HepG2 (cell line): Measurements from ENCODE around the gene GLI3. TPM values are rescaled to one million over a fixed set of nuclear protein-coding genes. Genes with fewer than 3 reads are reported as not detected.
A peak's percentile ranks its signal among the peaks of the same experiment; 100 is the strongest.

Experiments
- AHR ChIP-seq: IDR thresholded peaks from 2 replicates; pipeline ENCODE4 v1.6.1; 2018; ENCODE audit warnings: missing genetic modification reagents, missing compliant biosample characterization
- ARID3A ChIP-seq: IDR thresholded peaks from 2 replicates; pipeline ENCODE4 v1.6.1; 2012; ENCODE audit warnings: low read depth, low read length, improper control_type of control experiment
- ATF6 ChIP-seq: sonication (generic); formaldehyde crosslinking; conservative IDR thresholded peaks from 2 replicates; pipeline ENCODE4 v1.4.0; 2020; ENCODE audit warnings: missing genetic modification reagents
- ATF7-NPFF ChIP-seq: sonication (generic); formaldehyde crosslinking; IDR thresholded peaks from 2 replicates; pipeline ENCODE4 v1.8.1; 2023; ENCODE audit warnings: mild to moderate bottlenecking, low read depth, missing genetic modification reagents, moderate library complexity
- EHMT2 ChIP-seq: fragments of 200-600 bp; sonication (generic); IDR thresholded peaks from 2 replicates; pipeline ENCODE4 v1.7.0; 2017; ENCODE audit warnings: antibody characterized with exemption, low read depth, low read length, borderline replicate concordance
- EZH2 ChIP-seq: conservative IDR thresholded peaks from 2 replicates; pipeline ENCODE4 v1.6.1; 2012; ENCODE audit warnings: mild to moderate bottlenecking, low read depth, low read length, moderate library complexity
- JUND ChIP-seq: sonication (generic); formaldehyde crosslinking; IDR thresholded peaks from 2 replicates; pipeline ENCODE4 v1.8.0; 2022; ENCODE audit warnings: mild to moderate bottlenecking, missing genetic modification reagents
- MTF1 ChIP-seq: sonication (generic); formaldehyde crosslinking; IDR thresholded peaks from 2 replicates; pipeline ENCODE4 v1.5.0; 2020; ENCODE audit warnings: missing genetic modification reagents
- PAWR ChIP-seq: sonication (generic); formaldehyde crosslinking; IDR thresholded peaks from 2 replicates; pipeline ENCODE4 v1.4.0; 2020; ENCODE audit warnings: missing genetic modification reagents, mild to moderate bottlenecking, borderline replicate concordance
- RARA ChIP-seq: IDR thresholded peaks from 2 replicates; pipeline ENCODE4 v1.6.1; 2016; ENCODE audit warnings: missing genetic modification reagents, missing compliant biosample characterization
- SIX1 ChIP-seq: sonication (generic); formaldehyde crosslinking; IDR thresholded peaks from 2 replicates; pipeline ENCODE4 v1.4.0; 2020; ENCODE audit warnings: missing genetic modification reagents, borderline replicate concordance
- SNAI1 ChIP-seq: sonication (generic); formaldehyde crosslinking; IDR thresholded peaks from 2 replicates; pipeline ENCODE4 v1.5.0; 2020; ENCODE audit warnings: mild to moderate bottlenecking, missing genetic modification reagents, borderline replicate concordance
- TIGD3 ChIP-seq: sonication (generic); formaldehyde crosslinking; IDR thresholded peaks from 2 replicates; pipeline ENCODE4 v1.5.1; 2020; ENCODE audit warnings: mild to moderate bottlenecking, missing genetic modification reagents, borderline replicate concordance
- ZFP36L2 ChIP-seq: sonication (generic); formaldehyde crosslinking; IDR thresholded peaks from 2 replicates; pipeline ENCODE4 v1.4.0; 2020; ENCODE audit warnings: missing genetic modification reagents
- ZNF143 ChIP-seq: sonication (generic); formaldehyde crosslinking; IDR thresholded peaks from 2 replicates; pipeline ENCODE4 v1.4.0; 2020; ENCODE audit warnings: missing genetic modification reagents
- ZNF18 ChIP-seq: sonication (generic); formaldehyde crosslinking; IDR thresholded peaks from 2 replicates; pipeline ENCODE4 v1.8.0; 2022; ENCODE audit warnings: mild to moderate bottlenecking, missing genetic modification reagents; ENCODE audit not compliant: insufficient replicate concordance
- ZNF274 ChIP-seq: sonication (generic); formaldehyde crosslinking; IDR thresholded peaks from 2 replicates; pipeline ENCODE4 v1.5.1; 2020; ENCODE audit warnings: mild to moderate bottlenecking, missing genetic modification reagents
- ZNF280B ChIP-seq: sonication (generic); formaldehyde crosslinking; IDR thresholded peaks from 2 replicates; pipeline ENCODE4 v1.5.0; 2020; ENCODE audit warnings: missing genetic modification reagents, mild to moderate bottlenecking, borderline replicate concordance
- ZNF704 ChIP-seq: sonication (generic); formaldehyde crosslinking; IDR thresholded peaks from 2 replicates; pipeline ENCODE4 v1.8.1; 2023; ENCODE audit warnings: mild to moderate bottlenecking, inconsistent platforms, moderate library complexity, missing genetic modification reagents, borderline replicate concordance
- ZNF816 ChIP-seq: sonication (generic); formaldehyde crosslinking; IDR thresholded peaks from 2 replicates; pipeline ENCODE4 v1.8.0; 2022; ENCODE audit warnings: missing genetic modification reagents, mild to moderate bottlenecking, borderline replicate concordance
- polyA plus RNA-seq, 8 experiments: library from polyadenylated mRNA; depleted of rRNA in 3 of 8; stranded (reverse) in 7 of 8; unstranded in 1 of 8; fragments of >200 nt; fragmentation: Illumina TruSeq in 4 of 8; extraction: Trizol in 4 of 8; gene quantifications; 2 replicates each; pipeline versions ENCODE4 v1.2.1 to v1.2.3, GENCODE V29; 2011 to 2016; ENCODE audit warnings: low read depth in 4 of 8, missing spikeins in 1 of 8, mixed read lengths in 1 of 8; ENCODE audit not compliant: insufficient read depth in 1 of 8
- total RNA-seq, 5 experiments: library from RNA; depleted of rRNA; stranded (reverse); fragments of >200 nt; fragmentation: Illumina TruSeq; extraction: Trizol; gene quantifications; 2 replicates each; pipeline ENCODE4 v1.2.3, GENCODE V29; 2016; ENCODE audit warnings: low read depth in 1 of 5

Gene GLI3
- total and polyA plus RNA-seq, 2 of the 13 experiments (the other 11 are each of a cell fraction or from before 2014, with no cell fraction given), result not detected

- 0 out of 2 replicates have a peak, but pooled peaks have one; percentile 31 for TF ChIP-seq PAWR
- TF ChIP-seq ZNF143, result no peak
- peak; percentile 88 for TF ChIP-seq RARA
- no peak; the same call in 1 of the 2 replicates for TF ChIP-seq ZNF274 (CRISPR knock-in tag)
- TF ChIP-seq ZFP36L2, result no peak
- no peak for TF ChIP-seq ZNF816
- no peak for TF ChIP-seq ATF6 (CRISPR knock-in tag)
- no peak for TF ChIP-seq TIGD3 (CRISPR knock-in tag)
- no peak for TF ChIP-seq SIX1 (CRISPR knock-in tag)
- no peak for TF ChIP-seq ZNF704 (CRISPR knock-in tag)
- 0 out of 2 replicates have a peak, but pooled peaks have one; percentile 64 for TF ChIP-seq JUND
- no peak for TF ChIP-seq ZNF280B (CRISPR knock-in tag)
- no peak for TF ChIP-seq MTF1 (CRISPR knock-in tag)
- TF ChIP-seq AHR, result no peak
- TF ChIP-seq EHMT2, result no peak
- no peak for TF ChIP-seq ZNF18 (CRISPR knock-in tag)
- TF ChIP-seq ARID3A, result 0 out of 2 replicates have a peak, but pooled peaks have one; percentile 11
- TF ChIP-seq EZH2, result no peak
- TF ChIP-seq SNAI1 (CRISPR knock-in tag), result no peak
- no peak for TF ChIP-seq ATF7-NPFF (CRISPR knock-in tag)
Measured at GRCh38 chr7:41942468-41943093, 294.4 kb downstream of the GLI3 start (continued).
